ENCODE data around the gene PRAMEF5.
"Not testable (repeated sequence)": the region's sequence is repeated elsewhere in the genome, so short reads cannot be mapped to it uniquely, and the experiment has no call there.

DNA sequence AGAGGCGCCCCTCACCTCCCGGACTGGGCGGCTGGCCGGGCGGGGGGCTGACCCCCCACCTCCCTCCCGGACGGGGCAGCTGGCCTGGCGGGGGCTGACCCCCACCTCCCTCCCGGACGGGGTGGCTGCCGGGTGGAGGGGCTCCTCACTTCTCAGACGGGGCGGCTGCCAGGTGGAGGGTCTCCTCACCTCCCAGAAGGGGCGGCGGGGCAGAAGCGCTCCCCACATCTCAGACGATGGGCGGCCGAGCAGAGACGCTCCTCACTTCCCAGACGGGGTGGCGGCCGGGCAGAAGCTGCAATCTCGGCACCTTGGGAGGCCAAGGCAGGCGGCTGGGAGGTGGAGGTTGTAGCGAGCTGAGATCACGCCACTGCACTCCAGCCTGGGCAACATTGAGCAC is 44.7 kb downstream of the PRAMEF5 start:
- TF ChIP-seq CTCF (conservative IDR thresholded peaks at IDR 0.05 in 1 of 2, IDR thresholded peaks at IDR 0.05 in 1 of 2; ENCODE audit: extremely low read depth in 1 of 2, insufficient read depth in 1 of 2, low read depth in 1 of 2, low read length in 2 of 2); EZH2 (IDR thresholded peaks at IDR 0.05; ENCODE audit: borderline replicate concordance, low read length): not testable (repeated sequence)

Data from mammary epithelial cell (primary cell).